AG04449 (cell line): ENCODE data around the gene DZIP1.
A peak's percentile ranks its signal among the peaks of the same experiment; 100 is the strongest.

Source experiments
- CTCF ChIA-PET: fragments of 350-600 bp; formaldehyde crosslinking; extraction: SDS; loops from one replicate; lab custom pipeline; 2021; ENCODE audit warnings: antibody characterized with exemption; lab: Yijun Ruan, JAX
- POLR2A ChIA-PET: fragments of 400-600, 350-600 bp; formaldehyde crosslinking; extraction: SDS; loops from one replicate; lab custom pipeline; 2020; ENCODE audit warnings: antibody characterized with exemption, inconsistent platforms; lab: Yijun Ruan, JAX
- DNase-seq: peaks from one replicate; pipeline ENCODE4 v3.0.0-alpha.2; 2010; ENCODE audit warnings: low read depth, low spot score
- H3K4me3 ChIP-seq: 2 replicates; pipeline ENCODE4 v1.5.1; 2011; ENCODE audit warnings: low read depth, mild to moderate bottlenecking, control low read depth, low read length
- TF ChIP-seq, protein P1 (sequence below): IDR thresholded peaks from one replicate; pipeline ENCODE4 v1.5.1; 2011; ENCODE audit warnings: mild to moderate bottlenecking, moderate library complexity, low read length, control low read depth, inconsistent platforms; ENCODE audit not compliant: insufficient read depth; ENCODE audit errors: missing control alignments

DZIP1 gene

GRCh38 chr13:95647321-95647720 lies 2.8 kb upstream of the DZIP1 start:
- no peak for DNase-seq
- H3K4me3 ChIP-seq = no peak overlapping the region
- CTCF ChIA-PET = interaction anchor here (1.2 to 2.8 kb wide), 2 partner anchors 14 to 23 kb away, joined by 4 to 11 read pairs; no protein-coding TSS in a partner anchor
- POLR2A ChIA-PET = no interaction called here
- TF ChIP-seq, protein P1, sequence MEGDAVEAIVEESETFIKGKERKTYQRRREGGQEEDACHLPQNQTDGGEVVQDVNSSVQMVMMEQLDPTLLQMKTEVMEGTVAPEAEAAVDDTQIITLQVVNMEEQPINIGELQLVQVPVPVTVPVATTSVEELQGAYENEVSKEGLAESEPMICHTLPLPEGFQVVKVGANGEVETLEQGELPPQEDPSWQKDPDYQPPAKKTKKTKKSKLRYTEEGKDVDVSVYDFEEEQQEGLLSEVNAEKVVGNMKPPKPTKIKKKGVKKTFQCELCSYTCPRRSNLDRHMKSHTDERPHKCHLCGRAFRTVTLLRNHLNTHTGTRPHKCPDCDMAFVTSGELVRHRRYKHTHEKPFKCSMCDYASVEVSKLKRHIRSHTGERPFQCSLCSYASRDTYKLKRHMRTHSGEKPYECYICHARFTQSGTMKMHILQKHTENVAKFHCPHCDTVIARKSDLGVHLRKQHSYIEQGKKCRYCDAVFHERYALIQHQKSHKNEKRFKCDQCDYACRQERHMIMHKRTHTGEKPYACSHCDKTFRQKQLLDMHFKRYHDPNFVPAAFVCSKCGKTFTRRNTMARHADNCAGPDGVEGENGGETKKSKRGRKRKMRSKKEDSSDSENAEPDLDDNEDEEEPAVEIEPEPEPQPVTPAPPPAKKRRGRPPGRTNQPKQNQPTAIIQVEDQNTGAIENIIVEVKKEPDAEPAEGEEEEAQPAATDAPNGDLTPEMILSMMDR = no peak

DNA sequence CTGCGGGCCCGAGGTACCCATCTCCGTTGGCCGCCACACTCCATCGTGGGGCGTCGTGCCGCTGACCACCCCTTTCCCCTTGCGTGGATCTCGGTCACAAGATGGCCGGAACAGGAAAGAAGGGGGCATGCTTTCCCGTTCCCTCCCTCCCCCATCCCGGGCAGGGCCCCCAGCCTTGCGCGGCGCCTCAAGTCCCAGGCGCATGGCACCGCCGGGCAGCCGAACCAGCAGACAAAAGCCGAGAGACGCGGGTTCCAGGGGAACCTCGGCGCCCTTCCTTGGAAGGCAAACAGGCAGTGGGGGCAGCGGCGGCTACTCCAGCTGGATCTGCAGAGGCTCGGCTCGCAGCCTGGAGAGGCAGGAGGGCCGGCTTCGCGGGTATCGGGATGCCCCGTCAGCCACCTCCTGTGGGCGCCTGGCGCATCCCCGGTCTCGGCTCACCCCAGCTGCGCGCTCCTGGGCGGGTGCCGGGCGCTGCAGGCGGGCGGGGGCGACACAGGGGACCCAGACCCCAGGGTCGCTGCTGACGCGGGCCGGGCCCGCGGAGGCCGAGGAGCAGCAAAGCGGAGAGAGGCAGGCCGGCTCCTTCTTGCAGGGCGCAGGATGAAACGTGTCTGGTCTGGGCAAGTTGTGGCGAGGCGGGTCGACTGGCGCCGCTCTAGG lies 439 bp downstream of the DZIP1 start:
- peak overlapping the region; percentile 70 for H3K4me3 ChIP-seq
- POLR2A ChIA-PET = interaction anchor here (0.9 to 3.5 kb wide), 2 partner anchors 16 to 33 kb away, joined by 4 to 13 read pairs; partner anchors contain the start of gene DNAJC3
- no peak for DNase-seq

GRCh38 chr13:95643571-95643935 lies 953 bp downstream of the DZIP1 start:
- POLR2A ChIA-PET = interaction anchor here (3.5 kb wide), 1 partner anchor 33 kb away, joined by 13 read pairs; the partner anchor contains the start of gene DNAJC3

More for the DNA sequence above, 439 bp downstream of the DZIP1 start:
- CTCF ChIA-PET = interaction anchor here (1.1 to 4.4 kb wide), 6 partner anchors 14 to 190 kb away, joined by 3 to 25 read pairs (median 6); partner anchors contain the start of gene DNAJC3
- TF ChIP-seq, protein P1 = no peak

GRCh38 chr13:95642999-95643398 lies 1.5 kb downstream of the DZIP1 start:
- DNase-seq = no peak
- CTCF ChIA-PET = interaction anchor here (0.6 to 4.4 kb wide), 5 partner anchors 13 to 191 kb away, joined by 3 to 25 read pairs (median 6); partner anchors contain the start of gene DNAJC3
- H3K4me3 ChIP-seq = peak overlapping the region; percentile 70
- TF ChIP-seq, protein P1 = no peak
- POLR2A ChIA-PET = interaction anchor here (3.5 kb wide), 1 partner anchor 34 kb away, joined by 13 read pairs; the partner anchor contains the start of gene DNAJC3

More at GRCh38 chr13:95643571-95643935, 953 bp downstream of the DZIP1 start:
- peak overlapping the region; percentile 70 for H3K4me3 ChIP-seq
- CTCF ChIA-PET = interaction anchor here (0.6 to 4.4 kb wide), 5 partner anchors 13 to 191 kb away, joined by 3 to 25 read pairs (median 6); partner anchors contain the start of gene DNAJC3
- DNase-seq = no peak
- TF ChIP-seq, protein P1 = no peak

- ChIA-PET CTCF (interaction anchor here (1.7 to 4.4 kb wide), 5 partner anchors 18 to 192 kb away, joined by 4 to 25 read pairs (median 6); partner anchors contain the start of gene DNAJC3), POLR2A (interaction anchor here (3.5 kb wide), 1 partner anchor 34 kb away, joined by 13 read pairs; the partner anchor contains the start of gene DNAJC3)
- TF ChIP-seq, protein P1 = no peak
- peak overlapping the region; percentile 70 for H3K4me3 ChIP-seq
- no peak for DNase-seq
These were observed 2.4 kb downstream of the DZIP1 start for GRCh38 chr13:95642028-95642621.
